Upper lobe of right lung (tissue), 1 donor: ENCODE data around the gene ODC1. TPM values are rescaled to one million over a fixed set of nuclear protein-coding genes. Genes with fewer than 3 reads are reported as not detected.

Experiments
- ATAC-seq: fragments of 200-7000 bp; cut with Tn5 transposase; one replicate; pipeline ENCODE4 v1.9.1; 2020; ENCODE audit warnings: mild to moderate bottlenecking, moderate library complexity
- DNase-seq: peaks from one replicate; pipeline ENCODE4 v3.0.0-alpha.2; 2020
- H3K27ac ChIP-seq: fragments of 200-600 bp; one replicate; pipeline ENCODE4 v1.8.0; 2022
- H3K27me3 ChIP-seq: fragments of 200-600 bp; one replicate; pipeline ENCODE4 v1.8.0; 2022; ENCODE audit warnings: mild to moderate bottlenecking
- H3K36me3 ChIP-seq: fragments of 200-600 bp; one replicate; pipeline ENCODE4 v1.8.0; 2022
- H3K4me1 ChIP-seq: fragments of 200-600 bp; one replicate; pipeline ENCODE4 v1.8.0; 2022
- H3K4me3 ChIP-seq: fragments of 200-600 bp; one replicate; pipeline ENCODE4 v1.8.0; 2022; ENCODE audit warnings: mild to moderate bottlenecking
- H3K9me3 ChIP-seq: fragments of 200-600 bp; one replicate; pipeline ENCODE4 v1.8.0; 2022
- CTCF ChIP-seq: fragments of 200-600 bp; IDR thresholded peaks from one replicate; pipeline ENCODE4 v1.8.0; 2022; ENCODE audit warnings: antibody characterized with exemption
- intact Hi-C: fragments of 100-400 bp; cut with DNase I; formaldehyde crosslinking; loops from one replicate; pipeline ENCODE4 v1.11.0; 2022
- total RNA-seq: library from RNA; stranded (reverse); fragmentation: NEBNext Ultra II Directional; extraction: Animal tissue kit (Norgen Biotek cat#: 25700); gene quantifications from one replicate; pipeline ENCODE4 v1.2.1, GENCODE V29; 2021
- donor health status: DM: no; HTN: yes; CAD: no; lungs with severe emphysema.

The ODC1 gene
- total RNA-seq, 1 donor from 2014 or later: 50.9 TPM

- Histone ChIP-seq H3K4me3 (no peak overlapping the region), H3K27me3 (no peaks in the 10 kb centered on the region), H3K27ac (no peak overlapping the region), H3K36me3 (peaks cover 41% of the 10 kb centered on the region), H3K9me3 (no peaks in the 10 kb centered on the region), H3K4me1 (no peaks in the 10 kb centered on the region)
- DNase-seq (no peak), ATAC-seq (no peak)
- no peak for TF ChIP-seq CTCF
- intact Hi-C loops: no loop called here
These were observed 19.2 kb downstream of the ODC1 start for GRCh38 chr2:10428924-10429323.

GRCh38 chr2:10428355-10428754 is 19.8 kb downstream of the ODC1 start:
- peaks cover 44% of the 10 kb centered on the region for H3K36me3 ChIP-seq
- TF ChIP-seq CTCF: no peak
- ATAC-seq (no peak), DNase-seq (no peak)
- no peak overlapping the region for H3K27ac ChIP-seq
- H3K4me3 ChIP-seq: no peak overlapping the region
- no peaks in the 10 kb centered on the region for H3K4me1 ChIP-seq
- intact Hi-C loops: no loop called here
- no peaks in the 10 kb centered on the region for H3K9me3 ChIP-seq
- no peaks in the 10 kb centered on the region for H3K27me3 ChIP-seq

- intact Hi-C loops: no loop called here
- no peaks in the 10 kb centered on the region for H3K4me1 ChIP-seq
- peaks cover 52% of the 10 kb centered on the region for H3K36me3 ChIP-seq
- ATAC-seq (no peak), DNase-seq (no peak)
- no peaks in the 10 kb centered on the region for H3K9me3 ChIP-seq
- TF ChIP-seq CTCF: no peak
- H3K27me3 ChIP-seq: no peaks in the 10 kb centered on the region
- H3K4me3 ChIP-seq: no peak overlapping the region
- no peak overlapping the region for H3K27ac ChIP-seq
These were observed 20.5 kb downstream of the ODC1 start for GRCh38 chr2:10427618-10427949.

GRCh38 chr2:10426726-10427617 is 21.2 kb downstream of the ODC1 start:
- intact Hi-C loops: no loop called here
- no peaks in the 10 kb centered on the region for H3K27me3 ChIP-seq
- no peak for ATAC-seq
- H3K4me1 ChIP-seq: no peaks in the 10 kb centered on the region
- DNase-seq: no peak
- H3K4me3 ChIP-seq: no peak overlapping the region
- peaks cover 58% of the 10 kb centered on the region for H3K36me3 ChIP-seq
- H3K9me3 ChIP-seq: no peaks in the 10 kb centered on the region
- no peak overlapping the region for H3K27ac ChIP-seq
- no peak for TF ChIP-seq CTCF

- H3K9me3 ChIP-seq: no peaks in the 10 kb centered on the region
- no peak overlapping the region for H3K27ac ChIP-seq
- ATAC-seq (no peak), DNase-seq (no peak)
- H3K4me1 ChIP-seq: no peaks in the 10 kb centered on the region
- intact Hi-C loops: no loop called here
- H3K4me3 ChIP-seq: no peak overlapping the region
- H3K27me3 ChIP-seq: no peaks in the 10 kb centered on the region
- H3K36me3 ChIP-seq: peaks cover 70% of the 10 kb centered on the region
- TF ChIP-seq CTCF: no peak
These were observed 22.4 kb downstream of the ODC1 start for GRCh38 chr2:10425699-10426098.
